ENCODE results near the gene NRN1.

DNA sequence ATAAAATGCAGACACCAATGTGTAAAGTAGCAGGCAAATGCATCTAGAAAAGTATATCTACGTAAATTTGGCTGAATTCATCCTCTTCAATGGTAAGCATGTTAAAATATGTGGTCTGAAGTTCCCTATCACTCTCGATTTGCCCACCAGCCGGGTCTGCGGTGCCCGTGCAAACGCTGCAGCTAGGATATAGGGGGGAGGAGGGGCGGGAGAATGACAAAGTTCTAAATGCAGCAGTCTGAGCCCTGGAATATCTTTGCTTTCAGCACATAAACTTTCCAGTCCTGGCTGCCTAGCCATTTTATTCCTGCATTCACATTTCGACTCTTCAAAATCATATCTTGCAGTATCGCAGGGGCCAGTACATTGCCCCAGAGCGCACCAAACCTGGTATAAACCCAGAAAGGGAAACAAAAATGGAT lies 708 bp downstream of the NRN1 start:
- TF ChIP-seq, protein P1, sequence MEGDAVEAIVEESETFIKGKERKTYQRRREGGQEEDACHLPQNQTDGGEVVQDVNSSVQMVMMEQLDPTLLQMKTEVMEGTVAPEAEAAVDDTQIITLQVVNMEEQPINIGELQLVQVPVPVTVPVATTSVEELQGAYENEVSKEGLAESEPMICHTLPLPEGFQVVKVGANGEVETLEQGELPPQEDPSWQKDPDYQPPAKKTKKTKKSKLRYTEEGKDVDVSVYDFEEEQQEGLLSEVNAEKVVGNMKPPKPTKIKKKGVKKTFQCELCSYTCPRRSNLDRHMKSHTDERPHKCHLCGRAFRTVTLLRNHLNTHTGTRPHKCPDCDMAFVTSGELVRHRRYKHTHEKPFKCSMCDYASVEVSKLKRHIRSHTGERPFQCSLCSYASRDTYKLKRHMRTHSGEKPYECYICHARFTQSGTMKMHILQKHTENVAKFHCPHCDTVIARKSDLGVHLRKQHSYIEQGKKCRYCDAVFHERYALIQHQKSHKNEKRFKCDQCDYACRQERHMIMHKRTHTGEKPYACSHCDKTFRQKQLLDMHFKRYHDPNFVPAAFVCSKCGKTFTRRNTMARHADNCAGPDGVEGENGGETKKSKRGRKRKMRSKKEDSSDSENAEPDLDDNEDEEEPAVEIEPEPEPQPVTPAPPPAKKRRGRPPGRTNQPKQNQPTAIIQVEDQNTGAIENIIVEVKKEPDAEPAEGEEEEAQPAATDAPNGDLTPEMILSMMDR (IDR thresholded peaks at IDR 0.05): no peak
- TF ChIP-seq SIN3A (IDR thresholded peaks at IDR 0.05; ENCODE audit: borderline replicate concordance, insufficient read depth, low read depth, low read length) (no peak), POLR2AphosphoS5 (IDR thresholded peaks at IDR 0.05; ENCODE audit: low read depth, low read length) (no peak), TCF7L2 (IDR thresholded peaks at IDR 0.05; ENCODE audit: low read depth, low read length) (no peak)
- TF ChIP-seq, protein P2, sequence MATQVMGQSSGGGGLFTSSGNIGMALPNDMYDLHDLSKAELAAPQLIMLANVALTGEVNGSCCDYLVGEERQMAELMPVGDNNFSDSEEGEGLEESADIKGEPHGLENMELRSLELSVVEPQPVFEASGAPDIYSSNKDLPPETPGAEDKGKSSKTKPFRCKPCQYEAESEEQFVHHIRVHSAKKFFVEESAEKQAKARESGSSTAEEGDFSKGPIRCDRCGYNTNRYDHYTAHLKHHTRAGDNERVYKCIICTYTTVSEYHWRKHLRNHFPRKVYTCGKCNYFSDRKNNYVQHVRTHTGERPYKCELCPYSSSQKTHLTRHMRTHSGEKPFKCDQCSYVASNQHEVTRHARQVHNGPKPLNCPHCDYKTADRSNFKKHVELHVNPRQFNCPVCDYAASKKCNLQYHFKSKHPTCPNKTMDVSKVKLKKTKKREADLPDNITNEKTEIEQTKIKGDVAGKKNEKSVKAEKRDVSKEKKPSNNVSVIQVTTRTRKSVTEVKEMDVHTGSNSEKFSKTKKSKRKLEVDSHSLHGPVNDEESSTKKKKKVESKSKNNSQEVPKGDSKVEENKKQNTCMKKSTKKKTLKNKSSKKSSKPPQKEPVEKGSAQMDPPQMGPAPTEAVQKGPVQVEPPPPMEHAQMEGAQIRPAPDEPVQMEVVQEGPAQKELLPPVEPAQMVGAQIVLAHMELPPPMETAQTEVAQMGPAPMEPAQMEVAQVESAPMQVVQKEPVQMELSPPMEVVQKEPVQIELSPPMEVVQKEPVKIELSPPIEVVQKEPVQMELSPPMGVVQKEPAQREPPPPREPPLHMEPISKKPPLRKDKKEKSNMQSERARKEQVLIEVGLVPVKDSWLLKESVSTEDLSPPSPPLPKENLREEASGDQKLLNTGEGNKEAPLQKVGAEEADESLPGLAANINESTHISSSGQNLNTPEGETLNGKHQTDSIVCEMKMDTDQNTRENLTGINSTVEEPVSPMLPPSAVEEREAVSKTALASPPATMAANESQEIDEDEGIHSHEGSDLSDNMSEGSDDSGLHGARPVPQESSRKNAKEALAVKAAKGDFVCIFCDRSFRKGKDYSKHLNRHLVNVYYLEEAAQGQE (IDR thresholded peaks at IDR 0.05; ENCODE audit: insufficient read depth in 1 of 2, low read depth in 2 of 2, low read length in 1 of 2): no peak
